ENCODE results near the gene CABP1. TPM values are rescaled to one million over a fixed set of nuclear protein-coding genes. Genes with fewer than 3 reads are reported as not detected.

CABP1 gene
- total and polyA plus RNA-seq, 2 of the 13 experiments (the other 11 are each of a cell fraction or from before 2014, with no cell fraction given): not detected

DNA sequence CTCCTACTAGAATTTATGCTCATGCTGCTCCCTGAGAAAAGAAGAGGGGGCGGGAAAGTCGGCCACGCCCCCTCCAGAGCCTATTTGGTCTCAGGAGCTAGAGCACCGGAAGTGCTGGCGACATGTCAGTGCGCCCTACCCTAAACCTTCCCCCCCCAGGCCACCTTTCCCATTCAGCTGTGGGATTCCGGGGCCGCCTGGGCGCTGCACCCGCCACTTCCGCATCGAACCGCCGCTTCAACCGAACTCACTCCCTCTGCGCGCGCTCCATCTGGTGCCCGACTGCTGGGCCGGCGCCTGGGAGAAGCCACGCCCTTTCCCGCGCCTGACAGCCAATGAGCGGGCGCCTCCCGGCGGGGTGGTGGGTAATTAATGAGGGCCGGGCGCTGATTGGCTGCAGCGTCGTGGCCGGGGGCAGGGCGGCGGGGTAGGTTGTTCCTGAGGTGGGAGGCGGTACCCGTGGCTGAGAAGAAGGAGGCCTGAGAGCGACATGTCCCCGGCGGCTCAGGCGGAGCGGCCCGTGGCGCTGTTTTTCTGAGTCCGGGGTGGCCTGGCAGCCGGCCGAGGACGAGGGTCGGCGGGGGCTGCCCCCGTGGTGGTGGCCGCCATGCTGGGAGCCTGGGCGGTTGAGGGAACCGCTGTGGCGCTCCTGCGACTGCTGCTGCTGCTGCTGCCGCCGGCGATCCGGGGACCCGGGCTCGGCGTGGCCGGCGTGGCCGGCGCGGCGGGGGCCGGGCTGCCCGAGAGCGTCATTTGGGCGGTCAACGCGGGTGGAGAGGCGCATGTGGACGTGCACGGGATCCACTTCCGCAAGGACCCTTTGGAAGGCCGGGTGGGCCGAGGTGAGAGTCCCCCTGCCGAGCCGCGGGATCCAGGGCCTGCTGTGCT, 46.5 kb downstream of the CABP1 start, which contains the start of gene MLEC (continued):
- TF ChIP-seq, protein P1, sequence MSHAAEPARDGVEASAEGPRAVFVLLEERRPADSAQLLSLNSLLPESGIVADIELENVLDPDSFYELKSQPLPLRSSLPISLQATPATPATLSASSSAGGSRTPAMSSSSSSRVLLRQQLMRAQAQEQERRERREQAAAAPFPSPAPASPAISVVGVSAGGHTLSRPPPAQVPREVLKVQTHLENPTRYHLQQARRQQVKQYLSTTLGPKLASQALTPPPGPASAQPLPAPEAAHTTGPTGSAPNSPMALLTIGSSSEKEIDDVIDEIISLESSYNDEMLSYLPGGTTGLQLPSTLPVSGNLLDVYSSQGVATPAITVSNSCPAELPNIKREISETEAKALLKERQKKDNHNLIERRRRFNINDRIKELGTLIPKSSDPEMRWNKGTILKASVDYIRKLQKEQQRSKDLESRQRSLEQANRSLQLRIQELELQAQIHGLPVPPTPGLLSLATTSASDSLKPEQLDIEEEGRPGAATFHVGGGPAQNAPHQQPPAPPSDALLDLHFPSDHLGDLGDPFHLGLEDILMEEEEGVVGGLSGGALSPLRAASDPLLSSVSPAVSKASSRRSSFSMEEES (CRISPR knock-in tag; IDR thresholded peaks at IDR 0.05): no peak
- TF ChIP-seq SIN3B (IDR thresholded peaks at IDR 0.05; ENCODE audit: low read length) (peak; percentile 52; the same call in 1 of the 2 replicates), PTBP1 (IDR thresholded peaks at IDR 0.05; ENCODE audit: low read depth, low read length, poor library complexity, severe bottlenecking) (no peak), THYN1 (CRISPR knock-in tag; IDR thresholded peaks at IDR 0.05; ENCODE audit: borderline replicate concordance, low read depth) (no peak), ZFP36L2 (CRISPR knock-in tag; IDR thresholded peaks at IDR 0.05) (no peak), ZSCAN20 (CRISPR knock-in tag; IDR thresholded peaks at IDR 0.05; ENCODE audit: borderline replicate concordance) (0 out of 2 replicates have a peak, but pooled peaks have one; percentile 30), YEATS2 (CRISPR knock-in tag; IDR thresholded peaks at IDR 0.05; ENCODE audit: borderline replicate concordance) (peak; percentile 77), PITX1 (CRISPR knock-in tag; IDR thresholded peaks at IDR 0.05) (peak; percentile 47; the same call in 1 of the 2 replicates), ZNF761 (CRISPR knock-in tag; conservative IDR thresholded peaks at IDR 0.05) (no peak), TOPORS (CRISPR knock-in tag; IDR thresholded peaks at IDR 0.05) (peak; percentile 83; the same call in 1 of the 2 replicates)
- TF ChIP-seq, protein P2, sequence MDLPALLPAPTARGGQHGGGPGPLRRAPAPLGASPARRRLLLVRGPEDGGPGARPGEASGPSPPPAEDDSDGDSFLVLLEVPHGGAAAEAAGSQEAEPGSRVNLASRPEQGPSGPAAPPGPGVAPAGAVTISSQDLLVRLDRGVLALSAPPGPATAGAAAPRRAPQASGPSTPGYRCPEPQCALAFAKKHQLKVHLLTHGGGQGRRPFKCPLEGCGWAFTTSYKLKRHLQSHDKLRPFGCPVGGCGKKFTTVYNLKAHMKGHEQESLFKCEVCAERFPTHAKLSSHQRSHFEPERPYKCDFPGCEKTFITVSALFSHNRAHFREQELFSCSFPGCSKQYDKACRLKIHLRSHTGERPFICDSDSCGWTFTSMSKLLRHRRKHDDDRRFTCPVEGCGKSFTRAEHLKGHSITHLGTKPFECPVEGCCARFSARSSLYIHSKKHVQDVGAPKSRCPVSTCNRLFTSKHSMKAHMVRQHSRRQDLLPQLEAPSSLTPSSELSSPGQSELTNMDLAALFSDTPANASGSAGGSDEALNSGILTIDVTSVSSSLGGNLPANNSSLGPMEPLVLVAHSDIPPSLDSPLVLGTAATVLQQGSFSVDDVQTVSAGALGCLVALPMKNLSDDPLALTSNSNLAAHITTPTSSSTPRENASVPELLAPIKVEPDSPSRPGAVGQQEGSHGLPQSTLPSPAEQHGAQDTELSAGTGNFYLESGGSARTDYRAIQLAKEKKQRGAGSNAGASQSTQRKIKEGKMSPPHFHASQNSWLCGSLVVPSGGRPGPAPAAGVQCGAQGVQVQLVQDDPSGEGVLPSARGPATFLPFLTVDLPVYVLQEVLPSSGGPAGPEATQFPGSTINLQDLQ (CRISPR knock-in tag; IDR thresholded peaks at IDR 0.05): no peak
- TF ChIP-seq, protein P3, sequence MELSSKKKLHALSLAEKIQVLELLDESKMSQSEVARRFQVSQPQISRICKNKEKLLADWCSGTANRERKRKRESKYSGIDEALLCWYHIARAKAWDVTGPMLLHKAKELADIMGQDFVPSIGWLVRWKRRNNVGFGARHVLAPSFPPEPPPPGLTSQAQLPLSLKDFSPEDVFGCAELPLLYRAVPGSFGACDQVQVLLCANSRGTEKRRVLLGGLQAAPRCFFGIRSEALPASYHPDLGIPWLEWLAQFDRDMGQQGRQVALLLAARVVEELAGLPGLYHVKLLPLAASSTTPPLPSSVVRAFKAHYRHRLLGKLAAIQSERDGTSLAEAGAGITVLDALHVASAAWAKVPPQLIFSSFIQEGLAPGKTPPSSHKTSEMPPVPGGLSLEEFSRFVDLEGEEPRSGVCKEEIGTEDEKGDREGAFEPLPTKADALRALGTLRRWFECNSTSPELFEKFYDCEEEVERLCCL (CRISPR knock-in tag; IDR thresholded peaks at IDR 0.05; ENCODE audit: borderline replicate concordance): no peak
- TF ChIP-seq, protein P4, sequence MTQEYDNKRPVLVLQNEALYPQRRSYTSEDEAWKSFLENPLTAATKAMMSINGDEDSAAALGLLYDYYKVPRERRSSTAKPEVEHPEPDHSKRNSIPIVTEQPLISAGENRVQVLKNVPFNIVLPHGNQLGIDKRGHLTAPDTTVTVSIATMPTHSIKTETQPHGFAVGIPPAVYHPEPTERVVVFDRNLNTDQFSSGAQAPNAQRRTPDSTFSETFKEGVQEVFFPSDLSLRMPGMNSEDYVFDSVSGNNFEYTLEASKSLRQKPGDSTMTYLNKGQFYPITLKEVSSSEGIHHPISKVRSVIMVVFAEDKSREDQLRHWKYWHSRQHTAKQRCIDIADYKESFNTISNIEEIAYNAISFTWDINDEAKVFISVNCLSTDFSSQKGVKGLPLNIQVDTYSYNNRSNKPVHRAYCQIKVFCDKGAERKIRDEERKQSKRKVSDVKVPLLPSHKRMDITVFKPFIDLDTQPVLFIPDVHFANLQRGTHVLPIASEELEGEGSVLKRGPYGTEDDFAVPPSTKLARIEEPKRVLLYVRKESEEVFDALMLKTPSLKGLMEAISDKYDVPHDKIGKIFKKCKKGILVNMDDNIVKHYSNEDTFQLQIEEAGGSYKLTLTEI (CRISPR knock-in tag; conservative IDR thresholded peaks at IDR 0.05): no peak
- TF ChIP-seq, protein P5, sequence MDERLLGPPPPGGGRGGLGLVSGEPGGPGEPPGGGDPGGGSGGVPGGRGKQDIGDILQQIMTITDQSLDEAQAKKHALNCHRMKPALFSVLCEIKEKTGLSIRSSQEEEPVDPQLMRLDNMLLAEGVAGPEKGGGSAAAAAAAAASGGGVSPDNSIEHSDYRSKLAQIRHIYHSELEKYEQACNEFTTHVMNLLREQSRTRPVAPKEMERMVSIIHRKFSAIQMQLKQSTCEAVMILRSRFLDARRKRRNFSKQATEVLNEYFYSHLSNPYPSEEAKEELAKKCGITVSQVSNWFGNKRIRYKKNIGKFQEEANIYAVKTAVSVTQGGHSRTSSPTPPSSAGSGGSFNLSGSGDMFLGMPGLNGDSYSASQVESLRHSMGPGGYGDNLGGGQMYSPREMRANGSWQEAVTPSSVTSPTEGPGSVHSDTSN (CRISPR knock-in tag; IDR thresholded peaks at IDR 0.05): no peak
- TF ChIP-seq, protein P6, sequence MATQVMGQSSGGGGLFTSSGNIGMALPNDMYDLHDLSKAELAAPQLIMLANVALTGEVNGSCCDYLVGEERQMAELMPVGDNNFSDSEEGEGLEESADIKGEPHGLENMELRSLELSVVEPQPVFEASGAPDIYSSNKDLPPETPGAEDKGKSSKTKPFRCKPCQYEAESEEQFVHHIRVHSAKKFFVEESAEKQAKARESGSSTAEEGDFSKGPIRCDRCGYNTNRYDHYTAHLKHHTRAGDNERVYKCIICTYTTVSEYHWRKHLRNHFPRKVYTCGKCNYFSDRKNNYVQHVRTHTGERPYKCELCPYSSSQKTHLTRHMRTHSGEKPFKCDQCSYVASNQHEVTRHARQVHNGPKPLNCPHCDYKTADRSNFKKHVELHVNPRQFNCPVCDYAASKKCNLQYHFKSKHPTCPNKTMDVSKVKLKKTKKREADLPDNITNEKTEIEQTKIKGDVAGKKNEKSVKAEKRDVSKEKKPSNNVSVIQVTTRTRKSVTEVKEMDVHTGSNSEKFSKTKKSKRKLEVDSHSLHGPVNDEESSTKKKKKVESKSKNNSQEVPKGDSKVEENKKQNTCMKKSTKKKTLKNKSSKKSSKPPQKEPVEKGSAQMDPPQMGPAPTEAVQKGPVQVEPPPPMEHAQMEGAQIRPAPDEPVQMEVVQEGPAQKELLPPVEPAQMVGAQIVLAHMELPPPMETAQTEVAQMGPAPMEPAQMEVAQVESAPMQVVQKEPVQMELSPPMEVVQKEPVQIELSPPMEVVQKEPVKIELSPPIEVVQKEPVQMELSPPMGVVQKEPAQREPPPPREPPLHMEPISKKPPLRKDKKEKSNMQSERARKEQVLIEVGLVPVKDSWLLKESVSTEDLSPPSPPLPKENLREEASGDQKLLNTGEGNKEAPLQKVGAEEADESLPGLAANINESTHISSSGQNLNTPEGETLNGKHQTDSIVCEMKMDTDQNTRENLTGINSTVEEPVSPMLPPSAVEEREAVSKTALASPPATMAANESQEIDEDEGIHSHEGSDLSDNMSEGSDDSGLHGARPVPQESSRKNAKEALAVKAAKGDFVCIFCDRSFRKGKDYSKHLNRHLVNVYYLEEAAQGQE (IDR thresholded peaks at IDR 0.05; ENCODE audit: borderline replicate concordance in 1 of 2, low read depth in 1 of 2, low read length in 2 of 2): no peak
